Ascending aorta (tissue), 2 donors: ENCODE results near the gene ELL2. TPM values are rescaled to one million over a fixed set of nuclear protein-coding genes. Genes with fewer than 3 reads are reported as not detected.

Experiments
- DNase-seq, 2 donors: peaks; one replicate each; pipeline ENCODE4 v3.0.0-alpha.2; 2019; ENCODE audit warnings: low spot score in 2 of 2
- H3K27ac ChIP-seq, 2 donors: fragments of 200-600 bp; sonication (generic); one replicate each; pipeline ENCODE4 v1.5.1; 2016 to 2017; ENCODE audit warnings: mild to moderate bottlenecking in 1 of 2
- H3K27me3 ChIP-seq: fragments of 200-600 bp; sonication (generic); one replicate; pipeline ENCODE4 v1.5.1; 2017
- H3K36me3 ChIP-seq, 2 donors: fragments of 200-600 bp; sonication (generic); one replicate each; pipeline ENCODE4 v1.5.1; 2016
- H3K4me1 ChIP-seq, 2 donors: fragments of 200-600 bp; sonication (generic); one replicate each; pipeline ENCODE4 v1.5.1; 2016 to 2017; ENCODE audit warnings: mild to moderate bottlenecking in 1 of 2
- H3K4me3 ChIP-seq, 2 donors: fragments of 200-600 bp; sonication (generic); one replicate each; pipeline ENCODE4 v1.5.1; 2016 to 2017; ENCODE audit warnings: mild to moderate bottlenecking in 1 of 2
- H3K9me3 ChIP-seq, 2 donors: fragments of 200-600 bp; sonication (generic); one replicate each; pipeline ENCODE4 v1.5.1; 2016
- intact Hi-C: fragments of 100-400 bp; cut with DNase I; formaldehyde crosslinking; loops from one replicate; pipeline ENCODE4 v1.15.1; 2023
- total RNA-seq: library from RNA; depleted of rRNA; stranded (reverse); fragments of >200 nt; gene quantifications from one replicate; pipeline ENCODE4 v1.1.0, GENCODE V29; 2016
- TF ChIP-seq, protein P1 (sequence below), 3 experiments: fragments of 200-600 bp in 2 of 3; fragments of 450-650 bp in 1 of 3; sonication (generic) in 2 of 3; IDR thresholded peaks; one replicate each; pipeline ENCODE4 v1.5.1; 2016 to 2019; ENCODE audit warnings: antibody characterized with exemption in 3 of 3, mild to moderate bottlenecking in 1 of 3, moderate library complexity in 1 of 3

The ELL2 gene
- total RNA-seq, 1 donor from 2014 or later, result 26.0 TPM

DNA sequence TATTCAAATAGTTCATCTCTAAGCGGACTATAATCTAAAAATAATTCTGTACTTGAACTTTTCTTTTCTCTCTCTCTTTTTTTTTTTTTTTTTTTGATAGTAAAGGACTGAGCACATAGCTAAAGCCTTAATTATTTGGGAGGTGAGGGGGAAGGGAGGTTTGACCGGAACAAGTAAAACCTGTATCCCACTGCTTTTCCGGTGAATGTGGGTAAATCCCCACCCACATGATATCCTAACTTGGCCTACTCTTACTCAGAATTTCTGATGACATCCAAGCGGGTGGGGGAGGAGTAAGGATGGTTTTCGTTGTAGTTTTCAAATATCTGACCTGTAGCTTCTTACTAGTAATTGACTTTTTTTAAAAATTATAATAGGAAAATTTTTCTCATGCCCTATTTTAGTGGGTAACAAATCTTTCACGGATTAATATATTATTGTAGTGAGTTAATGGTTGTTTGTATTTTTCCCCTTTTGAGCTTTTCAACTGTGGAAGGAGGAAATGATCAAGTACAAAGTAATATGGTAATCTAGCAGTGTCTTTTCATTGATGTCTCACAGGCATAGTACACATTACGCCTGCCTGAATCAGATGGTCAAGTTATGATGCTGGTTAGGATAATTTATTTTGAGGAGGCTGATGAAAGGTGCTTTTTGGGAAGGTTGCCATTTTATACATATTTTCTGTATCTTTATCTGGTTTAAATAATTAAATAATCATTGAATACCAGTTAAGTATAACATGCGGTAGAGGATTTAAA is 2.2 kb upstream of the ELL2 start:
- H3K4me1 ChIP-seq, result peaks cover 0 to 11% of the 10 kb centered on the region in 2 donors
- peak overlapping the region; percentile 99 for H3K27ac ChIP-seq
- intact Hi-C loops, result loop anchor here (5.0 to 10.0 kb wide), 3 partner anchors 163 to 741 kb away; partner anchors contain the start of gene CAST
- TF ChIP-seq, protein P1, sequence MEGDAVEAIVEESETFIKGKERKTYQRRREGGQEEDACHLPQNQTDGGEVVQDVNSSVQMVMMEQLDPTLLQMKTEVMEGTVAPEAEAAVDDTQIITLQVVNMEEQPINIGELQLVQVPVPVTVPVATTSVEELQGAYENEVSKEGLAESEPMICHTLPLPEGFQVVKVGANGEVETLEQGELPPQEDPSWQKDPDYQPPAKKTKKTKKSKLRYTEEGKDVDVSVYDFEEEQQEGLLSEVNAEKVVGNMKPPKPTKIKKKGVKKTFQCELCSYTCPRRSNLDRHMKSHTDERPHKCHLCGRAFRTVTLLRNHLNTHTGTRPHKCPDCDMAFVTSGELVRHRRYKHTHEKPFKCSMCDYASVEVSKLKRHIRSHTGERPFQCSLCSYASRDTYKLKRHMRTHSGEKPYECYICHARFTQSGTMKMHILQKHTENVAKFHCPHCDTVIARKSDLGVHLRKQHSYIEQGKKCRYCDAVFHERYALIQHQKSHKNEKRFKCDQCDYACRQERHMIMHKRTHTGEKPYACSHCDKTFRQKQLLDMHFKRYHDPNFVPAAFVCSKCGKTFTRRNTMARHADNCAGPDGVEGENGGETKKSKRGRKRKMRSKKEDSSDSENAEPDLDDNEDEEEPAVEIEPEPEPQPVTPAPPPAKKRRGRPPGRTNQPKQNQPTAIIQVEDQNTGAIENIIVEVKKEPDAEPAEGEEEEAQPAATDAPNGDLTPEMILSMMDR (IDR thresholded peaks at IDR 0.05), result no peak
- no peak for DNase-seq
- no peaks in the 10 kb centered on the region for H3K36me3 ChIP-seq
- no peaks in the 10 kb centered on the region for H3K27me3 ChIP-seq
- H3K4me3 ChIP-seq, result no peak overlapping the region
- no peaks in the 10 kb centered on the region for H3K9me3 ChIP-seq

DNA sequence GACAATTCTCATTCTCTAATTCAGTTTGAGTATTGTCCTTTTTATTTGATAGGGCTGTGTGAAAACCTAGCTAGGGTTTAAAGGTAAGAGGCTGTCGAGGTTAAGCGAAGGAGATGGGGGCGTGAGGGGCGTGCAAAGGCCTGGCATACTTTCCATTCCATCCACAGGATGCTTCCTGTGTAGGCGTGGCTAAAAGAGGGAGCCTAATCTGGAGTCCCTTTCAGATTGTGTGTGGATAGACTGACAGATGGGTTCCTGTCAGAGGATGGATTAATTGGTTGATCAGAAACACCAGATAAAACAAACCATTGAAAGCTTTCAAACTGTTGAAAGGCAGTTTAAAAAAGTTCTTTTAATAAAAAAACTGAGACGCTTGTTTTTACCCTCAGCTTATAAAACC is 1.1 kb upstream of the ELL2 start:
- H3K4me3 ChIP-seq, result peak overlapping the region; percentile 92 to 98
- H3K27me3 ChIP-seq, result no peaks in the 10 kb centered on the region
- no peaks in the 10 kb centered on the region for H3K9me3 ChIP-seq
- DNase-seq, result no peak
- peaks cover 0 to 11% of the 10 kb centered on the region in 2 donors for H3K4me1 ChIP-seq
- H3K36me3 ChIP-seq, result no peaks in the 10 kb centered on the region
- TF ChIP-seq, protein P1 (IDR thresholded peaks at IDR 0.05), result no peak
- intact Hi-C loops, result loop anchor here (5.0 to 10.0 kb wide), 3 partner anchors 165 to 742 kb away; partner anchors contain the start of gene CAST
- H3K27ac ChIP-seq, result peak overlapping the region; percentile 99

DNA sequence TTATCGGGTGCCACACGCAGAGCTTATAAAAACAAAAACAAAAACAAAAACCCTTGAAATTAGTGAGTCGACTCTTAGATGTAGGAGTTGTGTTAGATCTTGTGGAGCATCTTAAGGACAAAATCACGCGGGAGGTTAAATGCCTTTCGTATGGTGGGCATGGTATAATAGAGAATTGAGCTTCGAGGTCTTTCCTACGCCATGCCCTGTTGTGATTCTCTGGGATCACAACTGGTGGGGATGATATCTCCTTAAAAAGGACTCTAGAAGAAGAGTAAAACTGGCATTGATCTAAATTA is 773 bp upstream of the ELL2 start:
- DNase-seq, result no peak
- no peaks in the 10 kb centered on the region for H3K9me3 ChIP-seq
- H3K4me1 ChIP-seq, result peaks cover 0 to 11% of the 10 kb centered on the region in 2 donors
- TF ChIP-seq, protein P1 (IDR thresholded peaks at IDR 0.05), result no peak
- H3K4me3 ChIP-seq, result peak overlapping the region; percentile 92 to 98
- H3K36me3 ChIP-seq, result no peaks in the 10 kb centered on the region
- peak overlapping the region; percentile 99 for H3K27ac ChIP-seq
- intact Hi-C loops, result loop anchor here (5.0 to 10.0 kb wide), 3 partner anchors 165 to 742 kb away; partner anchors contain the start of gene CAST
- no peaks in the 10 kb centered on the region for H3K27me3 ChIP-seq

DNA sequence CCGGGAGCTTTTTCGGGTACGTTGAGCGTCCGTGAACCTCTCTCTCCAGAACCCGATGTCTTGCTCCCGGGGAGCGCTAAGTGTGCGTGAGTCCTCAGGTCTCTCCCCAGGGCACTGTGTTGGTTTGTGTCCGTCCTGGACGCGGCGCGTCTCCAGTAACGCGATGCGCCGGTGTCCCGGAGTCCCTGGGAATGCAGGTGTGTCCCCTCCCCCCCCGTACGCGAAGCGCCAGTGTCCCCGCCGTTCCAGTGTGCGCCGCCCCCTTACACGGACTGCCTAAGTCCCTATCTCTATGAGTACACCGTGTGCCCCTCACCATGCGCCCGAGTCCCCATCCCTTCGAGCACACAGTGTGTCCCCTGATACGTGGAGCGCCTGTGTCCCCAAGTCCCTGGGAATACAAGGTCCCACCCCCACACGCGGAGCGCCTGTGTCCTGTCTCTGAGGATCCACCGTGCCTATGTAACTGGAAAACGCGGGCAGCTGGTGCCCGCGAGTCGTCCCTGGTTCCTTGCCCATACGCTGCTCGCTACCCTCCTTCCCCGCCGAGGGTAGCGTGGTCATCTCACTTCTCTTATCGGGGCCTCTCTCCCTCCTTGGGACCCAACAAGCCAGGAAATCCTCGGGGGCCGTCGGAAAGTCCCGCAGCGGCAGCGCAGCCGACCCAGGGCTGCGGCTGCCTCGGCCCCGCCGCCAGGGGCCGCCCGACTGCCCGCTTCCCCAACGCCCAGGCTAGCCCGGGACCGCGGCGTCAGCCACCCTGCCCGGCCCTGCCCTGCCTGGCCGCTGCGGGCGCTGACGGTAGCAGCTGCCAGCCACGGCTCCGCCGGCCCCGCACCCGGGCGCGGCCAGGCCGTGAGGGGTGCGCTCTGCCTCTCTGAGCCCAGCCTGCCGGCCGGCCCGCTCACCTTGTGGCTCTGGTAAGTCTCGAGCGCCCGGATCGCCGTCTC is 709 bp downstream of the ELL2 start:
- TF ChIP-seq, protein P1 (IDR thresholded peaks at IDR 0.05), result peak; percentile 45 to 83 (median 59)
- H3K27me3 ChIP-seq, result no peaks in the 10 kb centered on the region
- no peaks in the 10 kb centered on the region for H3K36me3 ChIP-seq
- H3K4me3 ChIP-seq, result peak overlapping the region; percentile 92 to 98
- DNase-seq, result peak; percentile 21 to 87
- H3K9me3 ChIP-seq, result no peaks in the 10 kb centered on the region
- peak overlapping the region; percentile 99 for H3K27ac ChIP-seq
- intact Hi-C loops, result loop anchor here (1.0 to 10.0 kb wide), 8 partner anchors 64 to 744 kb away; partner anchors contain the start of gene CAST
- H3K4me1 ChIP-seq, result peaks cover 0 to 21% of the 10 kb centered on the region in 2 donors

DNA sequence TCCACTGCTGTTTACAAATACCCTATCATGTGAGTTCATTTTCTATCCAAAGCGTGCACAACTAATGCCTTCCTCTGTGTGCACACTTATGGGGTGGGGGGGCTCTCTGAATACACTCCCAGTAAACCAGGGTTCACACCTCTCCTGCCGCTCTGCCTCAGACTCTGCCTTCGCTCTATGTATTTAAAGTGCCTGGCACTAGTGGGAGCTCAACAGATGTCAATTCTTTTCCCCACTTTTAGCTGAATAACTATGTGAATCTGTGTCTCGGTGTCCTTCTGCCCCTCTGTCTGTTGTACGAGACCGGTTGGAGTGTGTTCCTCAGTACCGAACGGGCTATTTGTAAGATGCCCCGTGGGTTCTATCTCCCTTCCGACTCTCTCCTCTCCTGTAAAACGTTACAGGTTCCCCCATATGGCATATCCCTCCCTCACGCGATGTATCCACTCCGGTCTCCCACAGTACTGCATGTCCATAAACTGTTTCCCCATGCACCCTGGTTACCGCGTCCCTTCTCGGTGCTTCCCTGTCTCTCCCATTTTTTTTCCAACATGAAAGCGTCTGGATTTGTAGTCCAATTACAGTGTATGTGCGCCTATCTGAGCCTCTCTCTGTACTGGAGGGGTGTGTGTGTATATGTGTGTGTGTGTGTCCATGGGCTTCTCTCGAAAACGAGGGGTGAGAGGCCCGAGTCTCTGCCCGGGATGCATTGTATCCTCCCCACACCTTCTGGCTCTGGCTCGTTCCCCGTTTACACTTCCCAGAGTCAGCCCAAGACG is 1.6 kb downstream of the ELL2 start:
- Histone ChIP-seq H3K27me3 (no peaks in the 10 kb centered on the region), H3K4me1 (peaks cover 0 to 25% of the 10 kb centered on the region in 2 donors), H3K9me3 (no peaks in the 10 kb centered on the region), H3K36me3 (no peaks in the 10 kb centered on the region), H3K27ac (peak overlapping the region; percentile 99), H3K4me3 (peak overlapping the region; percentile 92 to 98)
- no peak for DNase-seq
- intact Hi-C loops, result loop anchor here (2.0 to 10.0 kb wide), 7 partner anchors 48 to 745 kb away; partner anchors contain the start of gene CAST
- TF ChIP-seq, protein P1 (IDR thresholded peaks at IDR 0.05), result peak in 1 of 3 experiments; percentile 17
